CD14-positive monocyte (primary cell): ENCODE results near the gene MIEF1. TPM values are rescaled to one million over a fixed set of nuclear protein-coding genes. Genes with fewer than 3 reads are reported as not detected.

Source experiments
- DNase-seq, 3 donors: peaks; one replicate each; pipeline ENCODE4 v3.0.0-alpha.2; 2011 to 2022
- H2AFZ ChIP-seq: 2 replicates; pipeline ENCODE4 v1.6.0; 2012; ENCODE audit warnings: mild to moderate bottlenecking, low read depth, low read length, inconsistent platforms; ENCODE audit not compliant: insufficient read depth, poor library complexity, severe bottlenecking
- H3K27ac ChIP-seq, 2 donors: 1 replicate in 1 of 2; 2 replicates in 1 of 2; pipeline ENCODE4 v1.5.1; 2012 to 2013; ENCODE audit warnings: low read length in 2 of 2, control low read depth in 1 of 2, inconsistent platforms in 1 of 2, low read depth in 1 of 2, mild to moderate bottlenecking in 1 of 2
- H3K27me3 ChIP-seq, 2 donors: one replicate each; pipeline versions ENCODE4 v1.6.0 to v1.6.1; 2011 to 2013; ENCODE audit warnings: low read length in 2 of 2; ENCODE audit not compliant: control insufficient read depth in 2 of 2, insufficient read depth in 2 of 2
- H3K36me3 ChIP-seq, 2 donors: replicated peaks in 1 of 2; 1 replicate in 1 of 2; 2 replicates in 1 of 2; pipeline versions ENCODE4 v1.5.1 to v1.6.1; 2012 to 2013; ENCODE audit warnings: low read length in 2 of 2, control low read depth in 1 of 2, inconsistent platforms in 1 of 2, mild to moderate bottlenecking in 1 of 2; ENCODE audit not compliant: insufficient read depth in 2 of 2, control insufficient read depth in 1 of 2
- H3K4me1 ChIP-seq, 2 donors: 1 replicate in 1 of 2; 2 replicates in 1 of 2; pipeline versions ENCODE4 v1.5.1 to v1.6.1; 2012 to 2013; ENCODE audit warnings: low read length in 2 of 2, control low read depth in 1 of 2, inconsistent platforms in 1 of 2, mild to moderate bottlenecking in 1 of 2, moderate library complexity in 1 of 2; ENCODE audit not compliant: insufficient read depth in 2 of 2, control insufficient read depth in 1 of 2
- H3K4me2 ChIP-seq: replicated peaks from 2 replicates; pipeline ENCODE3; 2012; ENCODE audit warnings: low read length, moderate library complexity, mild to moderate bottlenecking; ENCODE audit not compliant: poor library complexity, severe bottlenecking; ENCODE audit errors: extremely low read depth
- H3K4me3 ChIP-seq, 3 experiments: fragments of 200-600 bp in 1 of 3; sonication (generic) in 1 of 3; replicated peaks in 1 of 3; 1 replicate in 2 of 3; 2 replicates in 1 of 3; pipeline ENCODE4 v1.5.1; 2011 to 2013; ENCODE audit warnings: low read length in 3 of 3, mild to moderate bottlenecking in 3 of 3, control low read depth in 2 of 3, low read depth in 2 of 3, inconsistent platforms in 1 of 3, moderate library complexity in 1 of 3
- H3K79me2 ChIP-seq: 2 replicates; pipeline ENCODE4 v1.6.0; 2012; ENCODE audit warnings: mild to moderate bottlenecking, control low read depth, inconsistent platforms, low read length, moderate library complexity; ENCODE audit not compliant: insufficient read depth
- H3K9ac ChIP-seq: 2 replicates; pipeline ENCODE4 v1.6.0; 2017; ENCODE audit warnings: low read length, mild to moderate bottlenecking; ENCODE audit not compliant: insufficient read depth, poor library complexity, severe bottlenecking
- H3K9me3 ChIP-seq, 2 donors: replicated peaks in 1 of 2; 1 replicate in 1 of 2; 2 replicates in 1 of 2; pipeline versions ENCODE4 v1.5.1 to v1.6.1; 2012 to 2013; ENCODE audit warnings: low read length in 2 of 2, control low read depth in 1 of 2; ENCODE audit not compliant: control insufficient read depth in 1 of 2, insufficient read depth in 1 of 2
- H4K20me1 ChIP-seq: 2 replicates; pipeline ENCODE4 v1.6.0; 2012; ENCODE audit warnings: mild to moderate bottlenecking, low read length, control low read depth, moderate library complexity; ENCODE audit not compliant: insufficient read depth
- H3K27ac Mint-ChIP-seq, 7 donors: one replicate each; pipeline ENCODE4 v1.8.0; 2020; ENCODE audit warnings: mild to moderate bottlenecking in 7 of 7, mixed read lengths in 7 of 7, moderate library complexity in 6 of 7, inconsistent platforms in 2 of 7
- H3K27me3 Mint-ChIP-seq, 3 donors: one replicate each; pipeline ENCODE4 v1.8.0; 2021 to 2022; ENCODE audit warnings: low read depth in 3 of 3, mild to moderate bottlenecking in 3 of 3, mixed read lengths in 3 of 3, moderate library complexity in 3 of 3, inconsistent platforms in 1 of 3
- H3K36me3 Mint-ChIP-seq, 2 donors: one replicate each; pipeline ENCODE4 v1.8.0; 2020; ENCODE audit warnings: mixed read lengths in 2 of 2, inconsistent platforms in 1 of 2, mild to moderate bottlenecking in 1 of 2
- H3K4me1 Mint-ChIP-seq: one replicate; pipeline ENCODE4 v1.8.0; 2020; ENCODE audit warnings: mild to moderate bottlenecking, mixed read lengths
- H3K4me3 Mint-ChIP-seq, 2 donors: one replicate each; pipeline ENCODE4 v1.8.0; 2020; ENCODE audit warnings: mild to moderate bottlenecking in 2 of 2, mixed read lengths in 2 of 2, moderate library complexity in 1 of 2
- H3K9me3 Mint-ChIP-seq, 7 donors: one replicate each; pipeline ENCODE4 v1.8.0; 2020 to 2022; ENCODE audit warnings: mixed read lengths in 7 of 7, mild to moderate bottlenecking in 6 of 7, moderate library complexity in 6 of 7, inconsistent platforms in 2 of 7
- WGBS: methylation state at CpG from one replicate; pipeline ENCODE4 v1.1.5; 2013; ENCODE audit warnings: missing lambda C conversion rate; ENCODE audit not compliant: insufficient coverage; 5-methylcytosine and 5-hydroxymethylcytosine counted together
- intact Hi-C, 2 donors: fragments of 100-400 bp; cut with micrococcal nuclease; formaldehyde crosslinking; loops; one replicate each; pipeline versions ENCODE4 v1.15.0 to v1.15.1; 2023
- polyA plus RNA-seq, 3 donors: library from polyadenylated mRNA; depleted of rRNA in 1 of 3; unstranded in 2 of 3; stranded (reverse) in 1 of 3; fragments of 300-500 nt in 2 of 3; fragments of >200 nt in 1 of 3; fragmentation: Illumina TruSeq in 2 of 3; gene quantifications; 1 replicate in 2 of 3; 2 replicates in 1 of 3; pipeline ENCODE4 v1.2.3, GENCODE V29; 2012 to 2021
- TF ChIP-seq, protein P1 (sequence below): fragments of 200-600 bp; IDR thresholded peaks from one replicate; pipeline ENCODE4 v1.8.0; 2022; ENCODE audit warnings: antibody characterized with exemption, mild to moderate bottlenecking

Gene MIEF1
- polyA plus RNA-seq, 3 donors = 9.4 to 14.0 (median 13.3) TPM

DNA sequence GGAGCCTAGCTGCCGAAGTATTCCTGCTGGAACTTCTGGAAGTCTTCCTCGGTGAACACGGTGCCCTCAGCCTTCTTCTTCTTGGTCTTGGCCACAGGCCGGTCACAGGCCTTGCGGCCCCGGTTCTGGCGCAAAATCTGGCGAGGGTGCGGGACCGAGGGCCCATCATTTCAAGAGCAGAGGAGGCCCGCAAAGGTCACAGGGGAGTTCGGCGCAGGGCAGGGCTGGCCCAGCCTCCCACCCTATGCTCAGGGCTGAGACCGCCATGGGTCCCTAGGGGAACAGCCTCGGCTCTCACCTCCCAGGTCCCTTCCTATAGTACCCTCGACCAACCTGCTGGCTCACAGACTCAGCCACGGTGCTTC is 27.4 kb downstream of the MIEF1 start:
- Histone ChIP-seq H3K4me3 (peak overlapping the region in 1 of 3 experiments; percentile 81), H3K9ac (no peak overlapping the region), H3K9me3 (no peaks in the 10 kb centered on the region), H3K4me2 (peak overlapping the region; percentile 45), H2AFZ (no peak overlapping the region), H3K36me3 (peaks cover 24 to 44% of the 10 kb centered on the region in 2 donors), H4K20me1 (peaks cover 72% of the 10 kb centered on the region), H3K27me3 (no peaks in the 10 kb centered on the region), H3K4me1 (peaks cover 68 to 84% of the 10 kb centered on the region in 2 donors), H3K27ac (peak overlapping the region; percentile 14 to 21), H3K79me2 (peaks cover 63% of the 10 kb centered on the region)
- peak overlapping the region in 5 of 7 donors; percentile 73 to 91 (median 73) for H3K27ac Mint-ChIP-seq
- no peaks in the 10 kb centered on the region for H3K9me3 Mint-ChIP-seq
- no peak overlapping the region for H3K4me3 Mint-ChIP-seq
- TF ChIP-seq, protein P1, sequence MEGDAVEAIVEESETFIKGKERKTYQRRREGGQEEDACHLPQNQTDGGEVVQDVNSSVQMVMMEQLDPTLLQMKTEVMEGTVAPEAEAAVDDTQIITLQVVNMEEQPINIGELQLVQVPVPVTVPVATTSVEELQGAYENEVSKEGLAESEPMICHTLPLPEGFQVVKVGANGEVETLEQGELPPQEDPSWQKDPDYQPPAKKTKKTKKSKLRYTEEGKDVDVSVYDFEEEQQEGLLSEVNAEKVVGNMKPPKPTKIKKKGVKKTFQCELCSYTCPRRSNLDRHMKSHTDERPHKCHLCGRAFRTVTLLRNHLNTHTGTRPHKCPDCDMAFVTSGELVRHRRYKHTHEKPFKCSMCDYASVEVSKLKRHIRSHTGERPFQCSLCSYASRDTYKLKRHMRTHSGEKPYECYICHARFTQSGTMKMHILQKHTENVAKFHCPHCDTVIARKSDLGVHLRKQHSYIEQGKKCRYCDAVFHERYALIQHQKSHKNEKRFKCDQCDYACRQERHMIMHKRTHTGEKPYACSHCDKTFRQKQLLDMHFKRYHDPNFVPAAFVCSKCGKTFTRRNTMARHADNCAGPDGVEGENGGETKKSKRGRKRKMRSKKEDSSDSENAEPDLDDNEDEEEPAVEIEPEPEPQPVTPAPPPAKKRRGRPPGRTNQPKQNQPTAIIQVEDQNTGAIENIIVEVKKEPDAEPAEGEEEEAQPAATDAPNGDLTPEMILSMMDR = peak; percentile 67
- DNase-seq = no peak
- intact Hi-C loops = loop anchor here (5.0 to 10.0 kb wide), 3 partner anchors 37 to 775 kb away; partner anchors contain the start of gene SUN2 (in 1 of the 2)
- H3K27me3 Mint-ChIP-seq = peaks cover 0 to 3% (median 1%) of the 10 kb centered on the region in 3 donors
- 75% methylated on average over 17 of the region's 17 CpGs for WGBS
- H3K4me1 Mint-ChIP-seq = peaks cover 74% of the 10 kb centered on the region
- peaks cover 29 to 58% of the 10 kb centered on the region in 2 donors for H3K36me3 Mint-ChIP-seq

DNA sequence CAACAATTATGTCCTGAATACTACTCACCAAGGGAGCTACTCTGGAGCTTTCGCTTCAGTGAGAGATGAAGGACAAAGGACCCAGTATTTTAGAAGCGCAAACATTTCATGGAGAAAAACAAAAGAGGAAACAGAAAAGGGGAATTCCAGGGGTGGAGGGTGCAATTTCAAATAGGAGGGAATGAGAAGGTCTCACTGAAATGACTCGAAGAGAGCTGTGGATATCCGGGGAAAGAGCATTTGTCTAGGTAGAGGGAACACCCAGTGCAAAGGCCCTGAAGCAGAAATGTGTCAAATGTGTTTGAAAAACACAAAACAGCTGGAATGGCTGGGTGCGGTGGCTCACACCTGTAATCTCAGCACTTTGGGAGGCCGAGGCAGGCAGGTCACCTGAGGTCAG is 28.0 kb downstream of the MIEF1 start:
- intact Hi-C loops = loop anchor here (5.0 to 10.0 kb wide), 4 partner anchors 38 to 1105 kb away; partner anchors contain the start of genes MRTFA (in 1 of the 2) and RPL3 (in 1 of the 2)
- Histone ChIP-seq H3K27ac (peak overlapping the region in 1 of 2 donors; percentile 14), H3K9me3 (no peaks in the 10 kb centered on the region), H2AFZ (no peak overlapping the region), H3K4me1 (peaks cover 67 to 84% of the 10 kb centered on the region in 2 donors), H3K4me3 (peak overlapping the region in 1 of 3 experiments; percentile 81), H3K4me2 (peak overlapping the region; percentile 45), H3K36me3 (peaks cover 19 to 37% of the 10 kb centered on the region in 2 donors), H3K79me2 (peaks cover 57% of the 10 kb centered on the region), H3K9ac (no peak overlapping the region), H4K20me1 (peaks cover 65% of the 10 kb centered on the region), H3K27me3 (no peaks in the 10 kb centered on the region)
- Mint-ChIP-seq H3K27me3 (peaks cover 0 to 3% (median 2%) of the 10 kb centered on the region in 3 donors), H3K9me3 (no peaks in the 10 kb centered on the region), H3K27ac (peak overlapping the region; percentile 73 to 91 (median 88)), H3K4me3 (peak overlapping the region; percentile 33 to 53), H3K36me3 (peaks cover 26 to 52% of the 10 kb centered on the region in 2 donors), H3K4me1 (peaks cover 70% of the 10 kb centered on the region)
- peak in 1 of 3 donors; percentile 48 for DNase-seq
- TF ChIP-seq, protein P1 = no peak
- WGBS = 85% methylated on average over 5 of the region's 6 CpGs
